OCI-LY3 (cell line): ENCODE measurements around the gene WDR77.

ENCODE experiments used
- H2AFZ ChIP-seq: fragments of 200-600, 300-600 bp; shearing (Covaris generic); 2 replicates; pipeline ENCODE4 v1.6.0; 2014; ENCODE audit warnings: antibody characterized with exemption, low read depth, low read length
- H3K27ac ChIP-seq: fragments of 200-600, 300-600 bp; sonication (generic); 2 replicates; pipeline ENCODE4 v1.5.1; 2014; ENCODE audit warnings: mild to moderate bottlenecking, low read length, moderate library complexity, mixed read lengths
- H3K27me3 ChIP-seq: fragments of 200-600, 300-600 bp; sonication (generic); 2 replicates; pipeline ENCODE4 v1.6.1; 2014; ENCODE audit warnings: low read depth, low read length, mixed read lengths
- H3K36me3 ChIP-seq: fragments of 200-600, 300-600 bp; sonication (generic); replicated peaks from 2 replicates; pipeline ENCODE3; 2014; ENCODE audit warnings: low read depth, low read length, mixed read lengths
- H3K4me1 ChIP-seq: fragments of 300-600, 200-600 bp; sonication (generic); 2 replicates; pipeline ENCODE4 v1.6.1; 2014; ENCODE audit warnings: low read length, mixed read lengths
- H3K4me2 ChIP-seq: fragments of 200-600, 300-600 bp; sonication (generic); 2 replicates; pipeline ENCODE4 v1.6.1; 2014; ENCODE audit warnings: low read length, mixed read lengths
- H3K4me3 ChIP-seq: fragments of 300-600, 200-600 bp; sonication (generic); 2 replicates; pipeline ENCODE4 v1.5.1; 2014; ENCODE audit warnings: antibody characterized with exemption, mild to moderate bottlenecking, low read length, moderate library complexity
- H3K79me2 ChIP-seq: fragments of 300-600, 200-600 bp; shearing (Covaris generic); 2 replicates; pipeline ENCODE4 v1.6.1; 2014; ENCODE audit warnings: mild to moderate bottlenecking, low read length, mixed read lengths
- H3K9ac ChIP-seq: fragments of 300-600, 200-600 bp; shearing (Covaris generic); 2 replicates; pipeline ENCODE4 v1.6.0; 2014; ENCODE audit warnings: mild to moderate bottlenecking, low read length, moderate library complexity
- H3K9me3 ChIP-seq: fragments of 200-600, 300-600 bp; shearing (Covaris generic); 2 replicates; pipeline ENCODE4 v1.6.1; 2014; ENCODE audit warnings: low read length, mixed read lengths; ENCODE audit not compliant: insufficient read depth
- H4K20me1 ChIP-seq: fragments of 200-600, 300-600 bp; sonication (generic); 2 replicates; pipeline ENCODE4 v1.6.1; 2016; ENCODE audit warnings: low read length, mixed read lengths; ENCODE audit not compliant: insufficient read depth
- CTCF ChIP-seq: fragments of 200-600, 300-600 bp; sonication (generic); IDR thresholded peaks from 2 replicates; pipeline ENCODE4 v1.5.1; 2014; ENCODE audit warnings: antibody characterized with exemption, low read length, low read depth
- EZH2phosphoT487 ChIP-seq: fragments of 200-600 bp; shearing (Covaris generic); IDR thresholded peaks from 2 replicates; pipeline ENCODE4 v1.6.1; 2018; ENCODE audit warnings: antibody characterized with exemption, mixed run types, low read depth

WDR77 gene

DNA sequence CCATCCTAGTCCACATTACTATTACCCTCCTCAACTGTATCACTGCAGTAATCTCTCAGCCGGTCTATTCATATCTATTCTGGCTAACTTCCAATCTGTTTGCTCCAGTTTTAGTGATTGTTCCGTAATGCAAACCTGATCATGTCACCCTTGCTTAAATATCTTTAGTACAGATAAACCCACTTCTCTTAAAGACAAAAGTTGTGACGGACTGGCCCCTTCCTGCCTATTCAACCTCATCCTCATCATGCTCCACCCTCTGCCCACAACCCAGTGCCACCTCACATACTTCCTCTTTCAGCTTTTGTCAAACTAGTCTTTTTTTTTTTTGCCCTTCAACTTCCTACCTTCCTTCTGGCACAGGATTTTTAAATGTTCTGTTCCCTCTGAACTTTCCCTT, 22.0 kb upstream of the WDR77 start:
- peak overlapping the region; percentile 63; the same call in 1 of the 2 replicates for H2AFZ ChIP-seq
- peaks cover 17% of the 10 kb centered on the region for H3K4me1 ChIP-seq
- H3K9me3 ChIP-seq = no peaks in the 10 kb centered on the region
- peak overlapping the region; percentile 55; the same call in 1 of the 2 replicates for H3K9ac ChIP-seq
- peak overlapping the region; percentile 64 for H3K4me3 ChIP-seq
- H3K27ac ChIP-seq = peak overlapping the region; percentile 79
- no peaks in the 10 kb centered on the region for H3K79me2 ChIP-seq
- no peak for TF ChIP-seq CTCF
- no peak for TF ChIP-seq EZH2phosphoT487
- peaks cover 15% of the 10 kb centered on the region for H3K36me3 ChIP-seq
- H3K4me2 ChIP-seq = peak overlapping the region; percentile 92
- H3K27me3 ChIP-seq = no peaks in the 10 kb centered on the region
- no peaks in the 10 kb centered on the region for H4K20me1 ChIP-seq

GRCh38 chr1:111470596-111470995, 21.5 kb upstream of the WDR77 start:
- H2AFZ ChIP-seq = peak overlapping the region; percentile 63; the same call in 1 of the 2 replicates
- TF ChIP-seq CTCF (no peak), EZH2phosphoT487 (no peak)
- no peaks in the 10 kb centered on the region for H3K9me3 ChIP-seq
- no peaks in the 10 kb centered on the region for H3K79me2 ChIP-seq
- peak overlapping the region; percentile 92 for H3K4me2 ChIP-seq
- peak overlapping the region; percentile 64 for H3K4me3 ChIP-seq
- H3K36me3 ChIP-seq = peaks cover 15% of the 10 kb centered on the region
- peak overlapping the region; percentile 55; the same call in 1 of the 2 replicates for H3K9ac ChIP-seq
- no peaks in the 10 kb centered on the region for H3K27me3 ChIP-seq
- H3K4me1 ChIP-seq = peaks cover 16% of the 10 kb centered on the region
- no peaks in the 10 kb centered on the region for H4K20me1 ChIP-seq
- peak overlapping the region; percentile 79 for H3K27ac ChIP-seq

- H3K27ac ChIP-seq = no peak overlapping the region
- H3K4me3 ChIP-seq = no peak overlapping the region
- H3K9me3 ChIP-seq = no peaks in the 10 kb centered on the region
- H3K9ac ChIP-seq = no peak overlapping the region
- peaks cover 15% of the 10 kb centered on the region for H3K36me3 ChIP-seq
- H3K79me2 ChIP-seq = no peaks in the 10 kb centered on the region
- no peaks in the 10 kb centered on the region for H3K27me3 ChIP-seq
- H3K4me1 ChIP-seq = peaks cover 16% of the 10 kb centered on the region
- no peak overlapping the region for H3K4me2 ChIP-seq
- TF ChIP-seq CTCF (no peak), EZH2phosphoT487 (no peak)
- no peaks in the 10 kb centered on the region for H4K20me1 ChIP-seq
- no peak overlapping the region for H2AFZ ChIP-seq
Observed at GRCh38 chr1:111469539-111469938, 20.5 kb upstream of the WDR77 start.

GRCh38 chr1:111468717-111469100, 19.7 kb upstream of the WDR77 start:
- Histone ChIP-seq H3K36me3 (peaks cover 15% of the 10 kb centered on the region), H3K4me1 (peaks cover 16% of the 10 kb centered on the region), H3K27ac (no peak overlapping the region), H3K9ac (no peak overlapping the region), H3K4me2 (no peak overlapping the region), H3K4me3 (no peak overlapping the region), H2AFZ (no peak overlapping the region), H3K79me2 (no peaks in the 10 kb centered on the region), H4K20me1 (no peaks in the 10 kb centered on the region), H3K9me3 (no peaks in the 10 kb centered on the region), H3K27me3 (no peaks in the 10 kb centered on the region)
- TF ChIP-seq EZH2phosphoT487 = no peak
- no peak for TF ChIP-seq CTCF
